SIG-M5 treated with dmso at 0.1 percent for 504 hours (cell line): ENCODE data around the gene UBA1.

Source experiments
- DNase-seq: peaks from one replicate; lab custom pipeline; 2025; ENCODE audit not compliant: unreplicated experiment; lab: John Stamatoyannopoulos, UW

The UBA1 gene

GRCh38 chrX:47187106-47187677, 6.4 kb upstream of the UBA1 start:
- DNase-seq, result no peak

GRCh38 chrX:47189906-47190305, 3.7 kb upstream of the UBA1 start:
- DNase-seq, result no peak

- peak; percentile 86 for DNase-seq
These were observed 3.0 kb upstream of the UBA1 start for GRCh38 chrX:47190445-47191269.

GRCh38 chrX:47191331-47191730, 2.3 kb upstream of the UBA1 start:
- no peak for DNase-seq

GRCh38 chrX:47191806-47192401, 1.7 kb upstream of the UBA1 start:
- DNase-seq, result peak; percentile 23

GRCh38 chrX:47194194-47194787, 662 bp downstream of the UBA1 start:
- no peak for DNase-seq

- DNase-seq, result no peak
These were observed 2.5 kb downstream of the UBA1 start for GRCh38 chrX:47196098-47196497.

- DNase-seq, result no peak
These were observed 3.9 kb downstream of the UBA1 start for GRCh38 chrX:47197526-47197925.

GRCh38 chrX:47198026-47198686, 4.5 kb downstream of the UBA1 start:
- no peak for DNase-seq

- no peak for DNase-seq
These were observed 5.1 kb downstream of the UBA1 start for GRCh38 chrX:47198687-47199080.

GRCh38 chrX:47199286-47199685, 5.7 kb downstream of the UBA1 start:
- no peak for DNase-seq

GRCh38 chrX:47200385-47201150, 6.9 kb downstream of the UBA1 start:
- DNase-seq, result no peak

GRCh38 chrX:47201345-47201944, 7.8 kb downstream of the UBA1 start:
- DNase-seq, result no peak

GRCh38 chrX:47202316-47202715, 8.7 kb downstream of the UBA1 start:
- no peak for DNase-seq

GRCh38 chrX:47202877-47203276, 9.2 kb downstream of the UBA1 start:
- no peak for DNase-seq

GRCh38 chrX:47204970-47205369, 11.3 kb downstream of the UBA1 start:
- no peak for DNase-seq

- DNase-seq, result no peak
These were observed 12.7 kb downstream of the UBA1 start for GRCh38 chrX:47206316-47206715.

GRCh38 chrX:47208108-47208507, 14.5 kb downstream of the UBA1 start:
- no peak for DNase-seq

- no peak for DNase-seq
These were observed 16.0 kb downstream of the UBA1 start for GRCh38 chrX:47209508-47210238.
